H1 (cell line): ENCODE data around the gene CAPN14. TPM values are rescaled to one million over a fixed set of nuclear protein-coding genes. Genes with fewer than 3 reads are reported as not detected.

Source experiments
- CTCF ChIA-PET: fragments of 300-600 bp; sonication (Branson Sonifier 250); formaldehyde crosslinking; loops from one replicate; lab custom pipeline; 2021; ENCODE audit not compliant: partially characterized antibody; lab: Charles Lee
- POLR2A ChIA-PET: fragments of 300-600 bp; sonication (Branson Sonifier 250); formaldehyde crosslinking; loops from one replicate; lab custom pipeline; 2021; ENCODE audit warnings: inconsistent platforms; ENCODE audit not compliant: partially characterized antibody; lab: Charles Lee
- DNase-seq, 2 experiments: peaks; one replicate each; pipeline versions ENCODE4 v3.0.0 to v3.0.0-alpha.2; 2010 to 2022; ENCODE audit warnings: low spot score in 2 of 2, low read depth in 1 of 2, mixed read lengths in 1 of 2
- FAIRE-seq: peaks from 2 replicates; lab custom pipeline; 2011; peaks lifted over from hg19 to GRCh38; lab: Jason Lieb, UNC
- H2AFZ ChIP-seq: 2 replicates; pipeline ENCODE4 v1.8.1; 2012; ENCODE audit warnings: low read length, inconsistent platforms
- H2AK5ac ChIP-seq: 2 replicates; pipeline ENCODE4 v1.6.1; 2013; ENCODE audit warnings: low read depth, low read length
- H2BK120ac ChIP-seq: replicated peaks from 2 replicates; pipeline ENCODE3; 2013; ENCODE audit warnings: low read depth, low read length, inconsistent platforms
- H2BK12ac ChIP-seq: 2 replicates; pipeline ENCODE4 v1.6.1; 2013; ENCODE audit warnings: low read depth, low read length
- H2BK15ac ChIP-seq: 2 replicates; pipeline ENCODE4 v1.6.1; 2013; ENCODE audit warnings: low read length
- H2BK20ac ChIP-seq: 2 replicates; pipeline ENCODE4 v1.6.1; 2013; ENCODE audit warnings: low read length
- H2BK5ac ChIP-seq: 2 replicates; pipeline ENCODE4 v1.6.1; 2013; ENCODE audit warnings: low read depth, low read length
- H3K14ac ChIP-seq: 2 replicates; pipeline ENCODE4 v1.6.1; 2013; ENCODE audit warnings: inconsistent platforms; ENCODE audit not compliant: insufficient read length
- H3K18ac ChIP-seq: 2 replicates; pipeline ENCODE4 v1.6.1; 2013; ENCODE audit warnings: low read length; ENCODE audit errors: extremely low read depth
- H3K23ac ChIP-seq: 2 replicates; pipeline ENCODE4 v1.6.1; 2013; ENCODE audit warnings: inconsistent platforms; ENCODE audit not compliant: insufficient read length
- H3K23me2 ChIP-seq: 2 replicates; pipeline ENCODE4 v1.6.1; 2013; ENCODE audit warnings: low read depth, low read length
- H3K27ac ChIP-seq: 2 replicates; pipeline ENCODE4 v1.6.1; 2011; ENCODE audit warnings: low read depth, low read length, inconsistent platforms
- H3K27me3 ChIP-seq, 4 experiments: replicated peaks in 1 of 4; 1 replicate in 1 of 4; 2 replicates in 3 of 4; pipeline versions ENCODE4 v1.6.1 to v1.8.1; 2011 to 2013; ENCODE audit warnings: low read length in 3 of 4, mild to moderate bottlenecking in 3 of 4, inconsistent platforms in 2 of 4, mixed read lengths in 2 of 4, moderate library complexity in 1 of 4; ENCODE audit not compliant: control insufficient read depth in 3 of 4, insufficient read depth in 3 of 4; ENCODE audit errors: extremely low read depth in 1 of 4
- H3K36me3 ChIP-seq, 4 experiments: 2 replicates each; pipeline versions ENCODE4 v1.6.1 to v1.8.1; 2011 to 2013; ENCODE audit warnings: mild to moderate bottlenecking in 4 of 4, low read length in 3 of 4, moderate library complexity in 2 of 4, control low read depth in 1 of 4, inconsistent platforms in 1 of 4; ENCODE audit not compliant: insufficient read depth in 4 of 4, control insufficient read depth in 2 of 4
- H3K4ac ChIP-seq: replicated peaks from 2 replicates; pipeline ENCODE3; 2013; ENCODE audit warnings: low read length, low read depth, mixed read lengths, inconsistent platforms; ENCODE audit not compliant: insufficient read length
- H3K4me1 ChIP-seq, 4 experiments: replicated peaks in 1 of 4; 1 replicate in 1 of 4; 2 replicates in 3 of 4; pipeline versions ENCODE4 v1.6.1 to v1.8.1; 2011 to 2013; ENCODE audit warnings: low read length in 3 of 4, inconsistent platforms in 2 of 4, mixed read lengths in 1 of 4; ENCODE audit not compliant: insufficient read depth in 4 of 4, control insufficient read depth in 3 of 4
- H3K4me2 ChIP-seq, 2 experiments: 2 replicates each; pipeline versions ENCODE4 v1.6.1 to v1.8.1; 2011 to 2013; ENCODE audit warnings: low read depth in 2 of 2, low read length in 2 of 2, control low read depth in 1 of 2, inconsistent platforms in 1 of 2, mild to moderate bottlenecking in 1 of 2; ENCODE audit not compliant: insufficient read depth in 1 of 2
- H3K4me3 ChIP-seq, 4 experiments: fragments of 200-600, 300-600 bp in 1 of 4; sonication (generic), shearing (Covaris generic), sonication (Bioruptor Twin) in 1 of 4; 2 replicates each; pipeline versions ENCODE4 v1.5.1 to v1.8.1; 2011 to 2016; ENCODE audit warnings: low read length in 4 of 4, low read depth in 3 of 4, control low read depth in 2 of 4, inconsistent platforms in 2 of 4, mild to moderate bottlenecking in 2 of 4, mixed read lengths in 1 of 4, moderate library complexity in 1 of 4; ENCODE audit not compliant: insufficient read depth in 2 of 4; ENCODE audit errors: extremely low read depth in 1 of 4
- H3K56ac ChIP-seq: replicated peaks from 2 replicates; pipeline ENCODE3; 2013; ENCODE audit warnings: low read depth, mild to moderate bottlenecking, mixed read lengths, low read length, inconsistent platforms; ENCODE audit not compliant: insufficient read length
- H3K79me1 ChIP-seq: 2 replicates; pipeline ENCODE4 v1.6.1; 2013; ENCODE audit warnings: low read depth, low read length, control low read depth
- H3K79me2 ChIP-seq, 2 experiments: 2 replicates each; pipeline versions ENCODE4 v1.6.1 to v1.8.1; 2012 to 2013; ENCODE audit warnings: low read length in 2 of 2, mild to moderate bottlenecking in 2 of 2, inconsistent platforms in 1 of 2; ENCODE audit not compliant: insufficient read depth in 2 of 2, control insufficient read depth in 1 of 2
- H3K9ac ChIP-seq, 4 experiments: replicated peaks in 1 of 4; 1 replicate in 1 of 4; 2 replicates in 3 of 4; pipeline versions ENCODE4 v1.6.1 to v1.8.1; 2011 to 2013; ENCODE audit warnings: low read depth in 3 of 4, low read length in 3 of 4, control low read depth in 2 of 4, mild to moderate bottlenecking in 2 of 4, moderate library complexity in 2 of 4, inconsistent platforms in 1 of 4; ENCODE audit errors: extremely low read depth in 1 of 4
- H3K9me3 ChIP-seq, 2 experiments: 2 replicates each; pipeline versions ENCODE4 v1.6.1 to v1.8.1; 2012 to 2013; ENCODE audit warnings: mild to moderate bottlenecking in 2 of 2, moderate library complexity in 2 of 2, control low read depth in 1 of 2, inconsistent platforms in 1 of 2, low read depth in 1 of 2, low read length in 1 of 2, mixed read lengths in 1 of 2; ENCODE audit not compliant: insufficient read depth in 2 of 2
- H4K20me1 ChIP-seq, 2 experiments: replicated peaks in 1 of 2; 2 replicates each; pipeline versions ENCODE3 to v1.8.1; 2011 to 2013; ENCODE audit warnings: inconsistent platforms in 2 of 2, low read length in 2 of 2, mild to moderate bottlenecking in 1 of 2; ENCODE audit not compliant: insufficient read depth in 2 of 2, control insufficient read depth in 1 of 2
- H4K5ac ChIP-seq: 2 replicates; pipeline ENCODE4 v1.6.1; 2013; ENCODE audit warnings: low read length, low read depth, mixed read lengths, inconsistent platforms; ENCODE audit not compliant: insufficient read length
- H4K8ac ChIP-seq: 2 replicates; pipeline ENCODE4 v1.8.0; 2013; ENCODE audit warnings: mild to moderate bottlenecking, moderate library complexity, low read length, inconsistent platforms; ENCODE audit not compliant: insufficient read depth; ENCODE audit errors: extremely low read depth
- H4K91ac ChIP-seq: replicated peaks from 2 replicates; pipeline ENCODE3; 2013; ENCODE audit warnings: low read length, mixed read lengths, inconsistent platforms; ENCODE audit not compliant: insufficient read length
- EP300 ChIP-seq, 2 experiments: IDR thresholded peaks; 1 replicate in 1 of 2; 2 replicates in 1 of 2; pipeline ENCODE4 v1.6.1; 2011 to 2012; ENCODE audit warnings: low read depth in 2 of 2, low read length in 2 of 2, mild to moderate bottlenecking in 2 of 2, borderline replicate concordance in 1 of 2, inconsistent platforms in 1 of 2, moderate library complexity in 1 of 2
- HDAC6 ChIP-seq: IDR thresholded peaks from one replicate; pipeline ENCODE4 v1.7.1; 2012; ENCODE audit warnings: low read depth, mild to moderate bottlenecking, inconsistent platforms, low read length, moderate library complexity
- PHF8 ChIP-seq: fragments of 200-600 bp; sonication (generic); conservative IDR thresholded peaks from 2 replicates; pipeline ENCODE4 v1.7.1; 2012; ENCODE audit warnings: low read depth, mild to moderate bottlenecking, inconsistent platforms, low read length, moderate library complexity
- SIN3A ChIP-seq, 2 experiments: IDR thresholded peaks in 1 of 2; conservative IDR thresholded peaks in 1 of 2; 2 replicates each; pipeline ENCODE4 v1.6.1; 2011 to 2012; ENCODE audit warnings: low read length in 2 of 2, improper control_type of control experiment in 1 of 2, low read depth in 1 of 2, mild to moderate bottlenecking in 1 of 2
- SUZ12 ChIP-seq: fragments of 200-600 bp; sonication (generic); IDR thresholded peaks from 2 replicates; pipeline ENCODE4 v1.6.1; 2012; ENCODE audit warnings: mild to moderate bottlenecking, inconsistent platforms, low read length, moderate library complexity, mixed read lengths
- WGBS, 2 experiments: shearing (Covaris generic) in 1 of 2; methylation state at CpG; one replicate each; pipeline versions ENCODE4 v1.1.6 to v1.1.7; 2013 to 2015; ENCODE audit warnings: low lambda C conversion rate in 2 of 2, mixed read lengths in 2 of 2, inconsistent platforms in 1 of 2, low coverage in 1 of 2, missing lambda C conversion rate in 1 of 2; ENCODE audit not compliant: insufficient replicate concordance in 2 of 2, insufficient coverage in 1 of 2, insufficient read length in 1 of 2; ENCODE audit errors: extremely low coverage in 1 of 2, missing lambda C conversion rate in 1 of 2; 5-methylcytosine and 5-hydroxymethylcytosine counted together
- polyA plus RNA-seq, 7 experiments: library from polyadenylated mRNA; depleted of rRNA in 3 of 7; stranded (reverse) in 5 of 7; unstranded in 2 of 7; fragments of >200 nt in 5 of 7; fragments of 200-250 nt in 2 of 7; gene quantifications; 1 replicate in 5 of 7; 2 replicates in 1 of 7; 4 replicates in 1 of 7; pipeline versions ENCODE4 v1.2.1 to v1.2.3, GENCODE V29; 2011 to 2013; ENCODE audit warnings: missing spikeins in 2 of 7, mixed read lengths in 2 of 7
- total RNA-seq: library from RNA; stranded (reverse); fragmentation: NEBNext Ultra II Directional; extraction: Animal tissue kit (Norgen Biotek cat#: 25700); gene quantifications from 2 replicates; pipeline ENCODE4 v1.2.1, GENCODE V29; 2021
- TF ChIP-seq, protein P1 (sequence below): IDR thresholded peaks from 2 replicates; pipeline ENCODE4 v1.6.1; 2011; ENCODE audit warnings: low read depth, mild to moderate bottlenecking, low read length; ENCODE audit not compliant: insufficient read depth

The CAPN14 gene
- total and polyA plus RNA-seq, 2 of the 8 experiments (the other 6 are each of a cell fraction or from before 2014, with no cell fraction given), result 0.07 TPM; not detected in 1

DNA sequence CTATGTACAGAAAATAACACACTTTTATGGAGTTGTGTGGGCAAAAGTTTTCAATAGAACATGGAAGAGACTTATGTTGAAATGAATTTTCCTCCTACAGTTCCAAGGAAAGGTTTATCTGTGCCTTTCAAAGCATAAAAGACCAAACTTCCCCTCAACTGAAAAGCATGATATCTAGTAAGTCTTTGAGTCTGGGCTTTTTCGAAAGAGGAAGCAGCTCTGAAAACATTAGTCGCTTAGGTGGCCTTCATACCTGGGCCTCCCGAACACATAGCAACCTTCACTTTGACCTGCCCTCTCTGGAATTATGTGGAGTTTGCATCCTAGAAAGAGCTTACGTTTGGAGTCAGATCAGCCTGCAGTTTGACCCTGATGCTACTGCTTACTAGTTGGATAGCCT is 4.8 kb upstream of the CAPN14 start:
- H3K79me2 ChIP-seq, result no peaks in the 10 kb centered on the region
- no peak overlapping the region for H2BK20ac ChIP-seq
- no peaks in the 10 kb centered on the region for H3K79me1 ChIP-seq
- no peak overlapping the region for H3K4me3 ChIP-seq
- no peak overlapping the region for H2BK120ac ChIP-seq
- H3K4me1 ChIP-seq, result no peaks in the 10 kb centered on the region
- no peak overlapping the region for H2BK12ac ChIP-seq
- whole genome bisulfite sequencing, 2 experiments, result 95% methylated on average over 4 of the region's 4 CpGs; no CpG with 5 or more reads in 1 of the 2 experiments
- no peak overlapping the region for H3K27ac ChIP-seq
- no peaks in the 10 kb centered on the region for H4K20me1 ChIP-seq
- H3K9me3 ChIP-seq, result no peaks in the 10 kb centered on the region
- no peak overlapping the region for H3K23ac ChIP-seq
- ChIA-PET CTCF (interaction anchor here (1.8 kb wide), 1 partner anchor 10 kb away, joined by 10 read pairs; no protein-coding TSS in a partner anchor), POLR2A (no interaction called here)
- no peak for FAIRE-seq
- H3K14ac ChIP-seq, result no peak overlapping the region
- no peak overlapping the region for H3K56ac ChIP-seq
- no peak overlapping the region for H3K4ac ChIP-seq
- no peak overlapping the region for H4K5ac ChIP-seq
- no peak overlapping the region for H4K8ac ChIP-seq
- H2BK5ac ChIP-seq, result no peak overlapping the region
- H3K23me2 ChIP-seq, result no peaks in the 10 kb centered on the region
- no peak overlapping the region for H3K18ac ChIP-seq
- H4K91ac ChIP-seq, result no peak overlapping the region
- H3K36me3 ChIP-seq, result no peaks in the 10 kb centered on the region
- H2AK5ac ChIP-seq, result no peak overlapping the region
- no peak overlapping the region for H3K4me2 ChIP-seq
- DNase-seq, result no peak
- H3K9ac ChIP-seq, result no peak overlapping the region
- no peaks in the 10 kb centered on the region; a peak in 1 of 7 replicates for H3K27me3 ChIP-seq
- no peak overlapping the region for H2BK15ac ChIP-seq
- H2AFZ ChIP-seq, result no peak overlapping the region
- TF ChIP-seq HDAC6 (no peak), SUZ12 (no peak), PHF8 (no peak), SIN3A (conservative IDR thresholded peaks at IDR 0.05 in 1 of 2, IDR thresholded peaks at IDR 0.05 in 1 of 2; ENCODE audit: low read depth in 1 of 2, low read length in 2 of 2) (no peak), EP300 (IDR thresholded peaks at IDR 0.05; ENCODE audit: borderline replicate concordance in 1 of 2, low read depth in 2 of 2, low read length in 2 of 2) (no peak)
- TF ChIP-seq, protein P1, sequence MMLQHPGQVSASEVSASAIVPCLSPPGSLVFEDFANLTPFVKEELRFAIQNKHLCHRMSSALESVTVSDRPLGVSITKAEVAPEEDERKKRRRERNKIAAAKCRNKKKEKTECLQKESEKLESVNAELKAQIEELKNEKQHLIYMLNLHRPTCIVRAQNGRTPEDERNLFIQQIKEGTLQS, result no peak
